GM10847 (cell line): Measurements from ENCODE around the gene SMIM35.

Experiments
- POLR2A ChIP-seq: IDR thresholded peaks from 2 replicates; pipeline ENCODE4 v1.6.1; 2011; ENCODE audit not compliant: insufficient read length; ENCODE audit errors: extremely low read depth

The SMIM35 gene

GRCh38 chr11:118000067-118000849 lies 86.5 kb downstream of the SMIM35 start:
- no peak for TF ChIP-seq POLR2A

- TF ChIP-seq POLR2A, result no peak
Measured at GRCh38 chr11:117999354-117999993, 87.3 kb downstream of the SMIM35 start.

GRCh38 chr11:117998664-117999353 lies 88.0 kb downstream of the SMIM35 start:
- TF ChIP-seq POLR2A, result no peak

- TF ChIP-seq POLR2A, result no peak
Measured at GRCh38 chr11:117997823-117998579, 88.8 kb downstream of the SMIM35 start.

DNA sequence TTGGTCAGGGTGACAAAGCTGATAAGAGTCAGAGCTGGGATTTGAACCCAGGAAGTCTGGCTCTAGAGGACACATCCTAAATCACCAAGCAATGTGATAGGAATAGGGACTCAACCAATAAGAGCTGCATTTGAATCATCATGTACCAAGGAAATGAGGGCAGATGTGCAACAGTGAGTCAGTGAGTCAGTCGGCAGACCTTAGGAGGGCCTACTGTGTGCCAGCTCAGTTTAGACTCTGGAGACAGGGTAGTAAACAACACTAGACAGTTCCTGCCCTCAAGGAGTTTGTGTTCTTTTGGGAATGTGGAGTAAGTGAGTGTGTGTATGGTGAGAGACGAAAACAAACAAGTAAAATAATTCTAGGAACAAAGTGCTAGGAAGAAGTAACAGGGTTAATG lies 89.4 kb downstream of the SMIM35 start:
- TF ChIP-seq POLR2A, result no peak

DNA sequence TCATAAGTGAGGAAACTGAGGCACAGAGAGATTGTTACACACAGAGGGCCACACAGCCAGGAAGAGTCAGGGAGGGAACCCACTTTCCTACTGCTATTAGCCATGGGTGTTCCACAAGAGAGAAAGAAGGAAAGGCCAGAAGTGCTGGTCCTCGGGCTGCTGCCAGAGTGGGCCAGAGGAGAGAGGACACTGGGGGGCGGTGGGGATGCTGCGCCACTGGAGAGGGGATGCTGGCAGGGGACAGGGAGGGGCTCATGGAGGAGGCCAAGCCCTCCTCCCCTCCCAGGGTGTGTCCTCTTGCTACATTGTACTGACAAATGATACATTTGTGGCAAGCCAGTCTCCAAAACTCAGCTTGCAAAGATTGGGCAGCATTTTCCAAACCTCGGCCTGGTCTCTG lies 90.7 kb downstream of the SMIM35 start:
- TF ChIP-seq POLR2A, result no peak

DNA sequence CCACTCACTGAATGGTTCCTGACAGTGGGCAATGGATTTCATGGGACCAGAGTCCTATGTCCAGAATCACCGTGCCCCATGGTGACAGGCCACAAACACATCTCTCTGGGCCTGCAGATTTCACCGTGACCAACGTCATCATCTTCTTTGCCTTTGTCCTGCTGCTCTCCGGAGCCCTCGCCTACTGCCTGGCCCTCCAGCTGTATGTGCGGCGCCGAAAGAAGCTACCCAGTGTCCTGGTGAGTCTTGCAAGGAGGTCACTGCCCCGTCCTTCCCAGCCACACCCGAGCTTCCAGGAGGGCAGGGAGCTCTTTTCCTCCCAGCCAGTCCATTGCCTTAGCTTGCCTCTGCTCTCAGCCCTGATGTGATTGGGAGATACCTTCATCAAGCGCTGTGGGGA lies 91.3 kb downstream of the SMIM35 start:
- no peak for TF ChIP-seq POLR2A

DNA sequence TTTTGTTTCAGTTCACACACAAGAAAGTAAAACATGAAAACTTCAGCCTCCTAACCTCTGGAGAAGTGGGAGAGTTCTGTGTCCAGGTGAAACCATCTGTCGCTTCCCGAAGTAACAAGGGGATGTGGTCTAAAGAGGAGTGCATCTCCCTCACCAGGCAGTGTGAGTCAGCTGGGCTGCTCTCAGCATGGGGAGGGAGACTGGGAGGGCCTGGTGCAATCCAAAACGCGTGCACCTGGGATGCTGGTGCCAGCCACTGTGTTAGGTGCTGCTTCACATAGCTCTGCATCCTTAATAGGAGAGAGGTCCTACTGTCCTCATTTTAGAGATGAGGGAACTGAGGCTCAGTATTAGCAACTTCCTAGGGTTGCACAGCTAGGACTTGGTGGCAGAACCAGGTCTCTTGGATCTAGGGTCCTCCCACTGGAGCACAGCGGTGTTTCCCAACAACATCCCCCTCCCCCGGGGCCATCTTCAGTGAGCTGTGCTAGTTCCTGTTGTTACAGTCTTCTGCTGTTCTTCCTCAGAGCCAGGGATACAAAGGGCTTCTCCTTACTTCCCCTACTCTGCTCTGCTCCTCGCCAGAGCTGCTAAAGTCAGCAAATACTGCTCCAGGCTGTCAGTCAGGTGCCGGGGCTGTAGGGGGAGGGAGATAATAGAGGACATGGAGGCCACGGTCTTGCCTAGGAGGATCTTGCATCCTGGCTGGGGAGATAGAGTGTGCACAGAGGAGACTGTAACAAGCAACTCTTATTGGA lies 92.6 kb downstream of the SMIM35 start:
- TF ChIP-seq POLR2A, result no peak

DNA sequence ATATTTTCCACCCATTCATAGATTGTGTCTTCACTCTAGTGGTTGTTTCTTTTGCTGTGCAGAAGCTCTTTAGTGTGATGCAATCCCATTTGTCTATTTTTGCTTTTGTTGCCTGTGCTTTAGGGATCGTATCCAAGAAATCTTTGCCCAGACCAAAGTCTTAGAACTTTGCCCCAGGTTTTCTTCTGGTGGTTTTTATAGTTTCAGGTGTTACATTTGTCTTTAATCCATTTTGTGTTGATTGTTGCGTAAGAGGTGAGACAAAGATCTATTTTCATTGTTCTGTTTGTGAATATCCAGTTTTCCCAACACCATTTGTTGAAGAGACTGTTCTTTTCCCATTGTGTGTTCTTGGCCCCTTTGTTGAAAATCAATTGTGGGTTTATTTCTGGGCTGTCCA lies 94.1 kb downstream of the SMIM35 start:
- TF ChIP-seq POLR2A, result no peak

DNA sequence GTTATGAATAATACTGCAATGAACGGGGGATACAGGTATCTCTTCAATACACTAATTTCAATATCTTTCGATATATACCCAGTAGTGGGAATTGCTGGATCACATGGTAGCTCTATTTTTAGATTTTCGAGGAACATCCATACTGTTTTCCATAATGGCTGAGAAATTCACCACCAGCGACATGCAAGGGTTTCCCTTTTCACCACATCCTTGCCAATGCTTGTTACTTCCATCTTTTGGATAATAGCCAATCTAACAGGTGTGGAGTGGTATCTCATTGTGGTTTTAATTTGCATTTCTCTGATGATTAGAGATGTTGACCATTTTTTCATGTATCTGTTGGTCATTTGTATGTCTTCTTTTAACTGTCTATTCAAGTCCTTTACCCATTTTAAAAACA lies 94.6 kb downstream of the SMIM35 start:
- TF ChIP-seq POLR2A, result no peak

GRCh38 chr11:117989351-117990102 lies 97.2 kb downstream of the SMIM35 start:
- TF ChIP-seq POLR2A, result no peak

- no peak for TF ChIP-seq POLR2A
Measured at GRCh38 chr11:117986981-117987574, 99.7 kb downstream of the SMIM35 start.

DNA sequence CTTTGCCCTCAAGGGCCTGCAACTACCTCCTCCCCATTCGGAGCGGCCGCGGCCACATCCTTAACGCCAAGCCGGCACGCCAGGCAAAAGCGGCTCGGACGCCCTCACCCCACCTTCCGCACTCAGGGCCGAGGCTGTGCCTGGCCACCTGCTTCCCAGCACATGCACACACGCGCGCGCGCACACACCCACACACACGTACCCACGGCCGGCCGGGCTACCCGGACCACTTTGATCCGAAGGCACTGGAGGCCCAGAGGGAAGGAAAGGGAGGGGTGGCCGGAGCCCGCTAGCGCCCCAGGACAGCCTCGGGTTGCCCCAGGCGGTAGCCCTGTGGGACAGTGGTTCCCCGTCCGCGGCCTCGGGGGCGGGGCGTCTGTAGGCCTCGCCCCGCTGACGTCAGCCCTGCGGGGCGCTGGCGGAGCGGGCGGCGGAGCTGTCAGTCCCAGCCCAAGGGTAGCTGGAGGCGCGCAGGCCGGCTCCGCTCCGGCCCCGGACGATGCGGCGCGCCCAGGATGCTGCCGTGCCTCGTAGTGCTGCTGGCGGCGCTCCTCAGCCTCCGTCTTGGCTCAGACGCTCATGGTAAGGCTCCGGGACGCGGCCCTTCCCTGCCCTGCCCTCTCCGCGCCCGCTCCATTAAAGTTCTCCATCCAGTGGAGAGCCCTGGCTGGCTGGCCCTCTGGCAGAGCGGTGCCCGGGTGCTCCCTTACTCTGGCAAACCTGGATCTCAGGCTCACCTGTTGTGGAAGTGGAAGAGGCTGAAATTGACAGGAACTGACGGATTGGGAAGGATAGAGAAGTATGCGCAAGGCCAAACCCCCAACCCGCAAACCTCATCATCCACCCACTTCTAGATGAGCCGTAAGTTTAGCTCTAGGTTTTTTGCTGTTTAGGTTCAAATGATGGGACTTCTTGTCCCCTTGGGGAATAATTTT lies 100.5 kb downstream of the SMIM35 start, which contains the start of gene IL10RA:
Gene IL10RA (plus strand): TSS at position 442 of the 935 bp plus-strand sequence. CDS start 74 bp downstream, at position 516.
- peak; percentile 92 for TF ChIP-seq POLR2A

DNA sequence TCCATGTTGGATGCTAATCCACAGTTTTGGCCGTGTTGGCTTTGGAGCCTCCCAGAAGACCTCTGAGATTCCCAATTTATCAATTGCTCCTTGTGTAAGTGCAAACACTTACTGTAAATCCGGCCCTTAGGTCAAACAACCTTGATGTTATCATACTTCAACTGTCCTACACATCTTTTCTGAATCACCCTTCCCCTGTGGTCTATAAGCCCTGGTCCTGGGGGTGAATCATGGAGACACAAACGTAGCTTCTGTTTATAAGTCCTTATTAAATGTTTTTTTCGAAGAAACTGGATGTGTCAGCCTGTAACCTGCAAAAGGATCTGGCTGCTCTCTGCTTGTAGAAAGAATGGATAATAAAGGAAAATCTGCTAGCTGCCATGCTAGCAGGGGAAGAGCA lies 102.3 kb downstream of the SMIM35 start:
- TF ChIP-seq POLR2A, result no peak
